ENCODE data around the gene VSIG10.

VSIG10 gene

GRCh38 chr12:118060301-118061010 lies 43.4 kb downstream of the VSIG10 start:
- peak; percentile 8; the same call in 1 of the 3 replicates for ATAC-seq
- no peak for TF ChIP-seq ZC3H10 (CRISPR knock-in tag; IDR thresholded peaks at IDR 0.05)
- TF ChIP-seq TSHZ2 (CRISPR knock-in tag; IDR thresholded peaks at IDR 0.05) = no peak
- TF ChIP-seq PPARA (CRISPR knock-in tag; IDR thresholded peaks at IDR 0.05; ENCODE audit: borderline replicate concordance) = no peak
- TF ChIP-seq TCF4 (CRISPR knock-in tag; IDR thresholded peaks at IDR 0.05; ENCODE audit: borderline replicate concordance) = no peak
- no peak for TF ChIP-seq CSRNP3 (CRISPR knock-in tag; IDR thresholded peaks at IDR 0.05)
- no peak for TF ChIP-seq OSR1 (CRISPR knock-in tag; IDR thresholded peaks at IDR 0.05)
- TF ChIP-seq, protein P1, sequence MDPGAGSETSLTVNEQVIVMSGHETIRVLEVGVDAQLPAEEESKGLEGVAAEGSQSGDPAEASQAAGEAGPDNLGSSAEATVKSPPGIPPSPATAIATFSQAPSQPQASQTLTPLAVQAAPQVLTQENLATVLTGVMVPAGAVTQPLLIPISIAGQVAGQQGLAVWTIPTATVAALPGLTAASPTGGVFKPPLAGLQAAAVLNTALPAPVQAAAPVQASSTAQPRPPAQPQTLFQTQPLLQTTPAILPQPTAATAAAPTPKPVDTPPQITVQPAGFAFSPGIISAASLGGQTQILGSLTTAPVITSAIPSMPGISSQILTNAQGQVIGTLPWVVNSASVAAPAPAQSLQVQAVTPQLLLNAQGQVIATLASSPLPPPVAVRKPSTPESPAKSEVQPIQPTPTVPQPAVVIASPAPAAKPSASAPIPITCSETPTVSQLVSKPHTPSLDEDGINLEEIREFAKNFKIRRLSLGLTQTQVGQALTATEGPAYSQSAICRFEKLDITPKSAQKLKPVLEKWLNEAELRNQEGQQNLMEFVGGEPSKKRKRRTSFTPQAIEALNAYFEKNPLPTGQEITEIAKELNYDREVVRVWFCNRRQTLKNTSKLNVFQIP (CRISPR knock-in tag; IDR thresholded peaks at IDR 0.05; ENCODE audit: borderline replicate concordance, low read depth) = no peak
- TF ChIP-seq PATZ1 (CRISPR knock-in tag; IDR thresholded peaks at IDR 0.05; ENCODE audit: borderline replicate concordance) = no peak
- TF ChIP-seq SNAI2 (CRISPR knock-in tag; IDR thresholded peaks at IDR 0.05) = no peak
- no peak for TF ChIP-seq ZNF70 (CRISPR knock-in tag; IDR thresholded peaks at IDR 0.05)
- TF ChIP-seq ESRRG (CRISPR knock-in tag; IDR thresholded peaks at IDR 0.05) = no peak
- no peak for TF ChIP-seq ISL1 (CRISPR knock-in tag; IDR thresholded peaks at IDR 0.05)
- no peak for TF ChIP-seq ZNF8 (CRISPR knock-in tag; IDR thresholded peaks at IDR 0.05)

DNA sequence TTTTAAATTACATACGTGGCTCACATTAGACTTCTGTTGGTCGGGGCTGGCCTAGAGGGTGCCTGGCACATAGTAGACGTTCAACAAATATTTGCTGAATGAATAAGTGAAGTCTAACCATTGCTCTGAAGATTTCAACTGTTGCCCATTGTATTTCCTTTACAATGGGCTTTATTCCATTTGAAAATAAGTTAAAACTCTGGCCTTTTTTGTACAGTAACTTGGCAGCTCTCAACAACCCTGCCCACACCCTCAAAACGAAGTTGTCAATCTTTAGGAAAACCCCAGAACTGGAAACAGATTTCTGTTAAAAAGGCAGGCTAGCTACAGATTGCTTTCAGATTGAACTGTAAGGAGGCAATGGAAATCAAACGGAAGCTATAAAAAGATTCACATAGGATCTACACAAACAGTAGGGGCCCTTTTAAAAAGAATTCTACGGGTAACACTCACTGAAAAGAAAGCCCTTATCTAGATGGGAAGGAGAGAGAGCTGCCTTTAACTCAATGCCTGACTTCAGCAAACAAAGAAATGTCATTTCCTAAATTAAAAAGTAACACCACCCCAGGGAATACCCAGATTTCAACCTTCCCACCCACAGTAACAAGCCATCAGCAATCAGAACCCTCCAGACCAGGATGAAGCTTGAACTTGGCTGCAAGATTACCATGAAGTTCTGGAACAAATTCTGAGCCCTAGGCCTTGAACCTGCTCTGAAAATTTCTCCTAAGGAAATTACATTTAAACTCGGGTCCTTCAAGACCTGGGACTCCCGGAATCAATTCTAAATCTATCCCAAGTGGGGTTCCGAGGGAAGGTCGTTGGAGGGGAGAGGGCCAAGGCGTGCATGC lies 44.2 kb downstream of the VSIG10 start:
- no peak for ATAC-seq
- TF ChIP-seq RARB (CRISPR knock-in tag; IDR thresholded peaks at IDR 0.05) (no peak), ZC3H10 (CRISPR knock-in tag; IDR thresholded peaks at IDR 0.05) (no peak), TSHZ2 (CRISPR knock-in tag; IDR thresholded peaks at IDR 0.05) (no peak)
- TF ChIP-seq, protein P1 (CRISPR knock-in tag; IDR thresholded peaks at IDR 0.05; ENCODE audit: borderline replicate concordance, low read depth) = no peak
